Vagina (tissue), 2 donors: Measurements from ENCODE around the gene HOOK2.
A peak's percentile ranks its signal among the peaks of the same experiment; 100 is the strongest.

ENCODE experiments used
- CTCF ChIP-seq, 3 experiments: fragments of 450-650 bp in 2 of 3; fragments of 200-600 bp in 1 of 3; sonication (generic) in 1 of 3; IDR thresholded peaks; one replicate each; pipeline ENCODE4 v1.5.1; 2017 to 2019; ENCODE audit warnings: antibody characterized with exemption in 3 of 3, mild to moderate bottlenecking in 2 of 3, moderate library complexity in 2 of 3
- POLR2AphosphoS5 ChIP-seq, 2 donors: sonication (generic); formaldehyde crosslinking; IDR thresholded peaks; one replicate each; pipeline ENCODE4 v1.9.0; 2017; ENCODE audit warnings: antibody characterized with exemption in 2 of 2, mild to moderate bottlenecking in 2 of 2, low read depth in 1 of 2; ENCODE audit not compliant: insufficient read depth in 1 of 2

- TF ChIP-seq POLR2AphosphoS5 (IDR thresholded peaks at IDR 0.05; ENCODE audit: insufficient read depth in 1 of 2, low read depth in 1 of 2) (peak; percentile 14 to 56), CTCF (IDR thresholded peaks at IDR 0.05) (no peak)
These were observed 13.3 kb upstream of the HOOK2 start for GRCh38 chr19:12788682-12789097.
